Measurements from ENCODE around the gene ZNF496. TPM values are rescaled to one million over a fixed set of nuclear protein-coding genes. Genes with fewer than 3 reads are reported as not detected.

Gene ZNF496
- total and polyA plus RNA-seq, 2 donors (not counting 1 experiment from before 2014, with no cell fraction given), result 10.0 to 20.0 TPM

GRCh38 chr1:247296599-247297180, 35.0 kb downstream of the ZNF496 start:
- H3K9me3 ChIP-seq (ENCODE audit: control insufficient read depth, insufficient read depth, low read depth, low read length), result no peaks in the 10 kb centered on the region
- no peak overlapping the region for H3K4me3 ChIP-seq (replicated peaks in 1 of 4; ENCODE audit: control extremely low read depth in 1 of 4, insufficient read depth in 1 of 4, low read depth in 3 of 4, low read length in 4 of 4)
- H3K4me1 ChIP-seq (ENCODE audit: control insufficient read depth, extremely low read depth, insufficient read depth, low read length), result peaks cover 5% of the 10 kb centered on the region
- DNase-seq (ENCODE audit: low read depth in 2 of 2), result no peak
- no peak overlapping the region for H3K27ac ChIP-seq (ENCODE audit: insufficient read depth, low read length)
- H3K36me3 ChIP-seq (ENCODE audit: control insufficient read depth, insufficient read depth, low read length), result peaks cover 11% of the 10 kb centered on the region
- H3K79me2 ChIP-seq (ENCODE audit: control insufficient read depth, insufficient read depth, low read length), result no peaks in the 10 kb centered on the region
- H4K20me1 ChIP-seq (ENCODE audit: control insufficient read depth, extremely low read depth, insufficient read depth, low read length), result no peaks in the 10 kb centered on the region
- TF ChIP-seq EZH2 (IDR thresholded peaks at IDR 0.05; ENCODE audit: low read length, missing control alignments) (no peak), CTCF (conservative IDR thresholded peaks at IDR 0.05 in 1 of 2, IDR thresholded peaks at IDR 0.05 in 1 of 2; ENCODE audit: low read depth in 1 of 2, low read length in 2 of 2) (no peak)
- H3K27me3 ChIP-seq (ENCODE audit: control insufficient read depth, insufficient read depth, low read length), result no peaks in the 10 kb centered on the region
- no peak overlapping the region for H3K9ac ChIP-seq (ENCODE audit: insufficient read depth, low read length)
- no peak overlapping the region for H2AFZ ChIP-seq (ENCODE audit: low read length)
- no peak overlapping the region for H3K4me2 ChIP-seq (ENCODE audit: extremely low read depth, insufficient read depth, low read length)

- Histone ChIP-seq H3K36me3 (ENCODE audit: control insufficient read depth, insufficient read depth, low read length) (peaks cover 6% of the 10 kb centered on the region), H2AFZ (ENCODE audit: low read length) (no peak overlapping the region), H3K4me1 (ENCODE audit: control insufficient read depth, extremely low read depth, insufficient read depth, low read length) (peaks cover 5% of the 10 kb centered on the region), H3K27me3 (ENCODE audit: control insufficient read depth, insufficient read depth, low read length) (no peaks in the 10 kb centered on the region), H3K27ac (ENCODE audit: insufficient read depth, low read length) (no peak overlapping the region), H3K9me3 (ENCODE audit: control insufficient read depth, insufficient read depth, low read depth, low read length) (no peaks in the 10 kb centered on the region), H3K79me2 (ENCODE audit: control insufficient read depth, insufficient read depth, low read length) (no peaks in the 10 kb centered on the region), H4K20me1 (ENCODE audit: control insufficient read depth, extremely low read depth, insufficient read depth, low read length) (no peaks in the 10 kb centered on the region), H3K4me3 (replicated peaks in 1 of 4; ENCODE audit: control extremely low read depth in 1 of 4, insufficient read depth in 1 of 4, low read depth in 3 of 4, low read length in 4 of 4) (no peak overlapping the region), H3K9ac (ENCODE audit: insufficient read depth, low read length) (no peak overlapping the region), H3K4me2 (ENCODE audit: extremely low read depth, insufficient read depth, low read length) (no peak overlapping the region)
- TF ChIP-seq CTCF (conservative IDR thresholded peaks at IDR 0.05 in 1 of 2, IDR thresholded peaks at IDR 0.05 in 1 of 2; ENCODE audit: low read depth in 1 of 2, low read length in 2 of 2), result no peak
- TF ChIP-seq EZH2 (IDR thresholded peaks at IDR 0.05; ENCODE audit: low read length, missing control alignments), result no peak
- no peak for DNase-seq (ENCODE audit: low read depth in 2 of 2)
Measured at GRCh38 chr1:247295746-247296145, 35.9 kb downstream of the ZNF496 start.

GRCh38 chr1:247295274-247295684, 36.4 kb downstream of the ZNF496 start:
- Histone ChIP-seq H3K36me3 (ENCODE audit: control insufficient read depth, insufficient read depth, low read length) (peaks cover 1% of the 10 kb centered on the region), H3K79me2 (ENCODE audit: control insufficient read depth, insufficient read depth, low read length) (no peaks in the 10 kb centered on the region), H3K4me2 (ENCODE audit: extremely low read depth, insufficient read depth, low read length) (no peak overlapping the region), H2AFZ (ENCODE audit: low read length) (no peak overlapping the region), H3K27ac (ENCODE audit: insufficient read depth, low read length) (no peak overlapping the region), H3K4me3 (replicated peaks in 1 of 4; ENCODE audit: control extremely low read depth in 1 of 4, insufficient read depth in 1 of 4, low read depth in 3 of 4, low read length in 4 of 4) (no peak overlapping the region), H3K9ac (ENCODE audit: insufficient read depth, low read length) (no peak overlapping the region), H3K4me1 (ENCODE audit: control insufficient read depth, extremely low read depth, insufficient read depth, low read length) (peaks cover 5% of the 10 kb centered on the region), H3K27me3 (ENCODE audit: control insufficient read depth, insufficient read depth, low read length) (no peaks in the 10 kb centered on the region), H4K20me1 (ENCODE audit: control insufficient read depth, extremely low read depth, insufficient read depth, low read length) (no peaks in the 10 kb centered on the region), H3K9me3 (ENCODE audit: control insufficient read depth, insufficient read depth, low read depth, low read length) (no peaks in the 10 kb centered on the region)
- DNase-seq (ENCODE audit: low read depth in 2 of 2), result peak in 1 of 2 donors; percentile 79
- TF ChIP-seq EZH2 (IDR thresholded peaks at IDR 0.05; ENCODE audit: low read length, missing control alignments) (no peak), CTCF (conservative IDR thresholded peaks at IDR 0.05 in 1 of 2, IDR thresholded peaks at IDR 0.05 in 1 of 2; ENCODE audit: low read depth in 1 of 2, low read length in 2 of 2) (no peak)

Measured in fibroblast of lung (primary cell).